ENCODE measurements around the gene KLK6. TPM values are rescaled to one million over a fixed set of nuclear protein-coding genes. Genes with fewer than 3 reads are reported as not detected.

KLK6 gene
- polyA plus RNA-seq, 1 of the 3 experiments (the other 2 are of a cell fraction), result not detected

GRCh38 chr19:50977626-50978025 is 8.2 kb upstream of the KLK6 start:
- POLR2A ChIA-PET, result no interaction called here
- DNase-seq, result no peak
- Histone ChIP-seq H3K4me2 (no peak overlapping the region), H3F3A (replicated peaks; ENCODE audit: insufficient read depth) (no peaks in the 10 kb centered on the region), H3K9me2 (no peaks in the 10 kb centered on the region), H3K27ac (ENCODE audit: low read depth in 2 of 2, low read length in 1 of 2) (no peak overlapping the region), H3K79me2 (ENCODE audit: insufficient read depth) (no peaks in the 10 kb centered on the region), H4K20me1 (ENCODE audit: insufficient read depth) (no peaks in the 10 kb centered on the region), H3K9ac (no peak overlapping the region), H3K4me1 (ENCODE audit: control insufficient read depth in 1 of 2, insufficient read depth in 2 of 2, low read depth in 1 of 2, low read length in 1 of 2) (no peaks in the 10 kb centered on the region), H2AFZ (ENCODE audit: low read depth) (no peak overlapping the region), H3K4me3 (ENCODE audit: low read depth in 2 of 2, low read length in 1 of 2) (no peak overlapping the region), H3K9me3 (no peaks in the 10 kb centered on the region), H3K27me3 (ENCODE audit: insufficient read depth) (peaks cover 5% of the 10 kb centered on the region; the same call in 1 of the 2 replicates), H3K36me3 (replicated peaks in 1 of 2; ENCODE audit: control insufficient read depth in 1 of 2, insufficient read depth in 2 of 2, low read length in 1 of 2) (no peaks in the 10 kb centered on the region)
- 27% methylated on average over 4 of the region's 4 CpGs for WGBS (ENCODE audit: low lambda C conversion rate)
- CTCF ChIA-PET, result no interaction called here
- no peak for TF ChIP-seq TEAD4 (IDR thresholded peaks at IDR 0.05; ENCODE audit: borderline replicate concordance, insufficient read depth)
- TF ChIP-seq USF2 (IDR thresholded peaks at IDR 0.05; ENCODE audit: borderline replicate concordance, low read depth, low read length), result no peak
- no peak for TF ChIP-seq RFX5 (IDR thresholded peaks at IDR 0.05; ENCODE audit: low read length)
- TF ChIP-seq EP300 (IDR thresholded peaks at IDR 0.05; ENCODE audit: borderline replicate concordance in 1 of 2, low read depth in 1 of 2, low read length in 1 of 2), result no peak
- no peak for TF ChIP-seq NRF1 (IDR thresholded peaks at IDR 0.05; ENCODE audit: low read depth, low read length)
- TF ChIP-seq GATA2 (CRISPR knock-in tag; IDR thresholded peaks at IDR 0.05), result no peak
- TF ChIP-seq SMC3 (IDR thresholded peaks at IDR 0.05; ENCODE audit: low read depth, low read length), result no peak
- TF ChIP-seq USF1 (IDR thresholded peaks at IDR 0.05; ENCODE audit: borderline replicate concordance, low read depth), result no peak
- TF ChIP-seq EZH2phosphoT487 (IDR thresholded peaks at IDR 0.05; ENCODE audit: borderline replicate concordance, low read depth), result no peak
- TF ChIP-seq FOSL2 (IDR thresholded peaks at IDR 0.05; ENCODE audit: borderline replicate concordance, low read depth), result no peak
- TF ChIP-seq NFIC (IDR thresholded peaks at IDR 0.05; ENCODE audit: borderline replicate concordance), result no peak
- TF ChIP-seq TCF12 (IDR thresholded peaks at IDR 0.05), result no peak
- TF ChIP-seq RAD21 (IDR thresholded peaks at IDR 0.05; ENCODE audit: low read length), result no peak
- no peak for TF ChIP-seq YY1 (IDR thresholded peaks at IDR 0.05; ENCODE audit: low read depth)
- TF ChIP-seq POLR2AphosphoS5 (IDR thresholded peaks at IDR 0.05; ENCODE audit: low read depth, low read length), result no peak
- TF ChIP-seq CTCF (IDR thresholded peaks at IDR 0.05), result no peak
- TF ChIP-seq FOXJ3 (CRISPR knock-in tag; IDR thresholded peaks at IDR 0.05), result no peak
- TF ChIP-seq REST (IDR thresholded peaks at IDR 0.05; ENCODE audit: low read depth, low read length), result no peak
- no peak for TF ChIP-seq CHD2 (IDR thresholded peaks at IDR 0.05; ENCODE audit: low read length, partially characterized antibody)
- TF ChIP-seq ELF1 (IDR thresholded peaks at IDR 0.05), result no peak

Data from SK-N-SH (cell line).